Fibroblast of skin of back (primary cell): ENCODE data around the gene CCT7. TPM values are rescaled to one million over a fixed set of nuclear protein-coding genes. Genes with fewer than 3 reads are reported as not detected.
"Not testable (repeated sequence)": the region's sequence is repeated elsewhere in the genome, so short reads cannot be mapped to it uniquely, and the experiment has no call there.

Experiments used
- DNase-seq: peaks from one replicate; pipeline ENCODE4 v3.0.0-alpha.2; 2013
- polyA plus RNA-seq, 2 experiments: library from polyadenylated mRNA; unstranded; fragments of 120-200 nt; gene quantifications; one replicate each; pipeline ENCODE4 v1.2.1, GENCODE V29; 2013; ENCODE audit not compliant: insufficient read length in 2 of 2

The CCT7 gene
- 305 TPM for polyA plus RNA-seq (2013, experiment 1 of 2; ENCODE audit: insufficient read length)
- polyA plus RNA-seq (2013, experiment 2 of 2; ENCODE audit: insufficient read length), result 205 TPM

DNA sequence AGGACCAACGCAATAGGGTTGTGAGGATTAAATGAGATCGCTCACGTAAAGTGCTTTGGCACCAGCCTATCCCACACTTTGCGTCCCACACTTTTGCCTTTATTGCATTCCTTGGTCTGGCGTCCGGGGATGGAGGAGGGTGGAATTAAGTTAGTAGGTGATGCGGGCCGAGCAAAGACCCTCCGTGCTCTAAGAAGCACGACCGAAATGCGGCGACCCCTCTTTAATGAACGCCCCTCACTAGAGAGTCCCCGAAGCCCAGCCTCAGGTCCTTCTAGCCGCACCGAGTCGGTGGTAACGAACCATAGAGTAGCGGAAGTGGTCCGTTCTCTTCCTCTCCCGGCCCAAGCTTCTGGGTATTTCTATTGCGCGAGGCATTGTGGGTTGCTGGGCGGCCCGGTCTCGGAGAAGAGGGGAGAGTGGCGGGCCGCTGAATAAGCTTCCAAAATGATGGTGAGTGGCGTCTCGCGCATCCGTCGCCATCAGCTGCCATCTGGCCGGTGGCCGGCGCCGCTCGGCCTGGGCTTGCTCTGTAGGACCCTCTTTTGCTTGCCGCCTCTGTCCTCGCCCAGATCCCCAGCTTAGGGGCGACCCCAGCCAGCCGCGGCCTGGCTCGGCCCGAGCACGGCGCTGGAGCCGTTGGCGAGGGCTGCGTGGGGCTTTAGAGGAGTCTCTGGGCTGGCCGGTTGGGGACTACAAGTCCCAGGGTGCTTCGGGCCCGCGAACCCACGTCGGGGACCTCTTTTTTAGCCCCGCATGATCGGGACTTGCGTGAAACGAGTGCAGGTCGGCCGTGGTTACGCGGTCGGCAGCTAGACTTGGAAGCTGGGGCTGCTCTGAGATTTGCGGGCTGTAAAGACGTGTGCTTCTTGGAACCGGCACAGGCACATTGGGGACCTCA lies at the start of gene CCT7:
CCT7 (plus strand) TSS at position 377 of the 901 bp plus-strand sequence; CDS start at position 448, 71 bp downstream.
- DNase-seq, result peak; percentile 93

DNA sequence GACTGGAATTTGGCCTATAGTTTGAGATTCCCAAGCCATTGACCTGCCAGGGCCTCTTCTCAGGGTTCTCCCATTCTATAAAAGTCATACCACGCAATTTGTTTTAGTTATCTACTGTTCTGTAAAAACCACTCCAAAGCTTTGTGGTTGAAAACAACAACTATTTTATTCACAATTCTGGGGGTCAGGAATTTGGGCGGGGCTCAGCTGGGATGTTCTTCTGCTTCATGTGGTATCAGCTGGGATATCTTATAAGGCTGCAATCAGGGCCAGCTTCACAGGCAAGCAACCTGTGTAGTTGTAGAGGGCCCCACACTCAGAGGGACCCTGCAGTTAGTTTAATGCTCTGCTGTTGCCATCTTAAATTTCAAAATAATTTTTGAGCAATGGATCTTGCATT lies 48.1 kb upstream of the CCT7 start:
- no peak for DNase-seq

DNA sequence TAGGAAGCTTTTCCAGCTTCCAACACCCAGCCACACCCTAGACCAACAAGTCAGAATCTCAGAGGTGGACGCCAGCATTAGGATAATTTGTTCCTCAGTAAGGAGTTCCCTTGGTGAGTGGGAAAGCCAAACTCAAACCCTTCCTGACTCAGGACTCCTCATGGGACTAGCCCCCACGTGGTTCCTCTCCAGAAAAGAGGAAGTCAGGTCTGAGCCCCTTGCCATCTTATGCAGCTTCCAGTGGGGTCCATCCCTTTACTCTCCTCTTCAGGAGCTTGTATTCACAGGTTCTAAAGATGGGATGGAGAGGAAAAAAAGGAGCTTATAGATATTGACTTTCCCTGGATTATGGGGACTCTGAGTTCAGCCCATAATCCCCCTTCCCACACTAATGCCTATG lies 46.6 kb upstream of the CCT7 start:
- DNase-seq, result no peak

DNA sequence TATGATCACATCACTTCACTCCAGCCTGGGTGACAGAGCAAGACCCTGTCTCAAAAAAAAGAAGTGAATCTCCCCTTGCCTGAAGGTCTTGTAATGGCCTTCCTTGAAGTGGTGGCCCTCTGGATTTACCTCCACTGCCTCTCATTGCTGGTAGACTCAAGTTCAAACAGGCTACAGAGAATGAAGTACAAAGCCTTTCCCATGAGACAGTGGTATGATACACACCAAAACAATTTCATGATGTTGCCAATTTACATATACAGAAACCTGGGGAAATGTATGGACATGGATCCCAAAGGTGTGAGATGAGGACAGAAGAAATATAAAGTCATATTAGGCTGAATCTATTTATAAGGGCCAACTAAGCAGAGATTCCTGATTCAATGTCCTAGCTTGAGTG lies 36.5 kb upstream of the CCT7 start:
- no peak for DNase-seq

DNA sequence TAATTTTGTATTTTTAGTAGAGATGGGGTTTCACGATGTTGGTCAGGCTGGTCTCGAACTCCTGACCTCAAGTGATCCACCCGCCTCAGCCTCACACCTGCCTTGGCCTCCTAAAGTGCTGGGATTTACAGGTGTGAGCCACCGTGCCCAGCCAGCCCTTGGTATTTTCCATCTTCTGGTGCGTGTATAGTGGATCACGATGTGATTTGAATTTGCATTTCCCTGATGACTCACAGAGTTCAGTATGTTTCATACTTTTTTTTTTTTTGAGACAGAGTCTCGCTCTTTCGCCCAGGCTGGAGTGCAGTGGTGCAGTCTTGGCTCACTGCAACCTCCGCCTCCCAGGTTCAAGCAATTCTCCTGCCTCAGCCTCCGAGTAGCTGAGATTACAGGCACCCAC lies 33.8 kb upstream of the CCT7 start:
- not testable (repeated sequence) for DNase-seq

DNA sequence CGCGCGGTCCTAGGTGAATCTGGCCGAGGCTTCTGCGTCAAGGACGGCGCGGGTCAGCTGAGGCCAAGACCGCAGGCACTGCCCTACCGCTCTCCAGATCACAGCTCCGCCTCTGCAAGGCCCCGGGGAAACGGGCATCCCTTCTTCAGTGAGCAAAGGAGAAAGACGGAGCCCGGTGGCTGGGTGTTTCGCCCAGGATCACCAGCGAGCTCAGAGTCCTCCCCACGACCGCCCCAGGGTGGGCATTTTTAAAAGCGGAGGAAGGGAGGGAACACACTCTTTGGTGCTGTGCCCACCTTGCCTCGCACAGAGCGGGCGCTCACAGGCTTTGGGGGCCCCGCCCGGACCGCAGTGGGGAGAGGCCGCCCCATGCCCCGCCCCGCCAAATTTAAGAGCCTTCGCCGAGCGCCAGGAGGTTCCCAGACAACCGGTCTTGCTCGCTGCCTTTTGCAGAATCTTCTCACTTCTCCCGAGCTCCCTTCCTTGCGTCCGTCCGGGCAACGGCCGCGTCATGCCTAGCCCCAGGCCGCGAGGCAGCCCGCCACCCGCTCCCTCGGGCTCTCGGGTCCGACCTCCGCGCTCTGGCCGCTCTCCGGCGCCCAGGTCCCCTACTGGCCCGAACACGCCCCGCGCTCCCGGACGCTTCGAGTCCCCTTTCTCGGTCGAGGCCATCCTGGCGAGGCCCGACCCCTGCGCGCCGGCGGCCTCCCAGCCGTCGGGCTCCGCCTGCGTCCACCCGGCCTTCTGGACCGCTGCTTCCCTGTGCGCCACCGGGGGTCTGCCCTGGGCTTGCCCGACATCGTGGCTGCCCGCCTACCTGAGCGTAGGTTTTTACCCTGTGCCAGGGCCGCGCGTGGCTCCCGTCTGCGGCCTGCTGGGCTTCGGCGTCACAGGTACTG lies 31.7 kb upstream of the CCT7 start, which contains the start of gene NOTO:
NOTO (plus strand) TSS at position 419 of the 899 bp plus-strand sequence; CDS start at position 512, 93 bp downstream.
- DNase-seq, result no peak

DNA sequence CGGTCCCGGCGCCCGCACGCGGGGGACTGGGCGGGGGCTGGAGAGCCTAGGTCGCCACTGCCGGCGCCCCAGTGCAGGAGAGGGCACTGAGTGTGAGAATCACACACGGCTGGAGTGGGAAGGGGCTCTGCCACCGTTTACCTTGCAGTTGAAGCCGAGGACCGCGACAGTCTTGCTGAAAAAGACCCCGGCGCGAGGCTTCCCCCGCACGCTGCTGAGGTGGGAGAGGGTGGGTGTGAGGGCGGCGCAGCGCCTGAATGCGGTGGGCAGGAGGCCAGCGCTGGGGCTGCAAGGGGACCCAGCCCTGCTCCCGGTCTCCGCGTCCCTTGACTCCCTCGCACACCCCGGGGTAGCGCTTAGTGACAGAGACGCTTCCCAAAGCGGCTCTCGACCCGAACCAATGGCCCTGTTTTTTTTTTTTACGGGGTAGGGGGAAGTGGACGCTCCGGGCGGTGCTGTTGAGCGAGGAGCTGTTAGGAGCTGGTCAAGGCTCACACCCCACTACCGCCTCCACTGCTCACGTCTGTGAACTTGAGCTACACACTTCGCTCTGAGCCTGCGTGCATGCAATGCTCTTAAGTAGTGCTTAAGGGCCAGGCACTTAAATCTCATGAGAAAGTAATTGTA lies 30.9 kb upstream of the CCT7 start:
- no peak for DNase-seq

DNA sequence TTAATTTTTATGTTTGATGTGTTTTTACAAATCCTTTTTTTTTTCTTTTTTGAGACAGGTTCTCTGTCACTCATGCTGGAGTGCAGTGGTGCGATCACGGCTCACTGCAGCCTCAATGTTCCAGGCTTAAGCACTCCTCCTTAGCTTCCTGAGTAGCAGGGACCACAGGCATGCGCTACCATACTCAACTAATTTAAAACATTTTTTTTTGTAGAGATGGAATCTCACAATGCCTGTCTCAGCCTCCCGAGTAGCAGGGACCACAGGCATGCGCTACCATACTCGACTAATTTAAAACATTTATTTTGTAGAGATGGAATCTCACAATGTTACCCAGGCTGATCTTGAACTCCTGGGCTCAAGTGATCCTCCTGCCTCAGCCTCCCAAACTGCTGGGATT lies 28.5 kb upstream of the CCT7 start:
- DNase-seq, result peak; percentile 67

DNA sequence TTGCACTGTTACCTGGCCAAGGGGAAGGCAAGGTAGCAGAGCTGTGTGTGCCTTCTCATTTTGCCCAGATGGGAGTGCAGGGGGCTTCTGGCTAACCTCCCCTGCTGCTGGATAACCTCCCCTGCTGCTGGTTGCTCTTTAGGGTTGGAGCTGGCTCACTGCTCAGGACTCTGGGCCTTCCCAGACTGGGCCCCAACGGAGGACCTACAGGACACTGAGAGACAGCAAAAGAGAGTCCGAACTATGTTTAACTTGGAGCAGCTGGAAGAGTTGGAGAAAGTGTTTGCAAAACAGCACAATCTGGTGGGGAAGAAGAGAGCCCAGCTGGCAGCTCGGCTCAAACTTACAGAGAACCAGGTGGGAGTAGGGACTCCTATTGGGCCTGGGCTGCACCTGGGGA lies 25.9 kb upstream of the CCT7 start:
- DNase-seq, result no peak

DNA sequence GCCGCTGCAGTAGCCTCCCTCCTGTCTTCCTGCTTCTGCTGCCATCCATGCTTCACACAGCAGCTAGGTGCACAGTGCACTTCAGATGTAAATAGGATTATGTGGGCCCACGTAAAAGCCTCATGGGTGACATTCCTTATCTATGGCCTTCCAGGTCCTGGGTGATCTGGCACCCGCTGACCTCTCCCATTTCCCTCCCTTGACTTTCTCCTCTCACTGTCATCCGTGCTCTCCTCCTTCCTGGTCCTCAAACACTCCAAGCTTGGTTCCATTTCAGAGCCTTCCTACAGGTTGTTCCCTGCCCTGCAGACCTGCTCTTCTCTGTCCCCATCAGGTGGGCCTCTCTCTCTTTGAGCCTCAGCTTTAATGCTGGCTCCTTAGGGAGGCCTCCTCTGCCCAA lies 24.1 kb upstream of the CCT7 start:
- no peak for DNase-seq

DNA sequence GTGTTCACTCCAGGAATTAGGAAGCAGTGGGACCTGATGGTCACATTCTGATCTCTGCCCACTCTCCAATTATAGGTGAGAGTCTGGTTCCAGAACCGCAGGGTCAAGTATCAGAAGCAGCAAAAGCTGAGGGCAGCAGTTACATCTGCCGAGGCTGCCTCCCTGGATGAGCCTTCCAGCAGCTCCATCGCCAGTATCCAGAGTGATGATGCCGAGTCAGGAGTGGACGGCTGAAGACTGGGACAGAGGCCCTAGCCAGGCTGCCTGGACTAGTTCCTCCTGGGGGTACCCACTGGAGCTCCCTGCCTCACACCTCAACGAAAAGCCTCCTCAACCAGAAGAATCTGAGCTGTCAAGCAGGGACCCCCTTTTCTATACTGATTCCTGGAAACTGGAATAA lies 23.4 kb upstream of the CCT7 start:
- DNase-seq, result no peak

DNA sequence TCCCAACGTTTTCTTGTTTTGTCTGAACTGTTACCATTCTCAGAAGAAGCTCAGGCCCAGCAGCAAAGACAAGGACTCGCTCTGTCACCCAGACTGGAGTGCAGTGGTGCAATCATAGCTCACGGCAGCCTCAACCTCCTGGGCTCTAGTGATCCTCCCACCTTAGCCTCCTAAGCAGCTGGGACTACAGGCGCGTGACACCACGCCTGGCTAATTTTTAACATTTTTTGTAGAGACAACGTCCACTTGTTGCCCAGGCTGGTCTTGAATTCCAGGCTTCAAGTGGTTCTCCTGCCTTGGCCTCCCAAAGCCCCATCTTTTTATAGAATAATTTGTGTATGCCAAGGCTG lies 22.0 kb upstream of the CCT7 start:
- no peak for DNase-seq

DNA sequence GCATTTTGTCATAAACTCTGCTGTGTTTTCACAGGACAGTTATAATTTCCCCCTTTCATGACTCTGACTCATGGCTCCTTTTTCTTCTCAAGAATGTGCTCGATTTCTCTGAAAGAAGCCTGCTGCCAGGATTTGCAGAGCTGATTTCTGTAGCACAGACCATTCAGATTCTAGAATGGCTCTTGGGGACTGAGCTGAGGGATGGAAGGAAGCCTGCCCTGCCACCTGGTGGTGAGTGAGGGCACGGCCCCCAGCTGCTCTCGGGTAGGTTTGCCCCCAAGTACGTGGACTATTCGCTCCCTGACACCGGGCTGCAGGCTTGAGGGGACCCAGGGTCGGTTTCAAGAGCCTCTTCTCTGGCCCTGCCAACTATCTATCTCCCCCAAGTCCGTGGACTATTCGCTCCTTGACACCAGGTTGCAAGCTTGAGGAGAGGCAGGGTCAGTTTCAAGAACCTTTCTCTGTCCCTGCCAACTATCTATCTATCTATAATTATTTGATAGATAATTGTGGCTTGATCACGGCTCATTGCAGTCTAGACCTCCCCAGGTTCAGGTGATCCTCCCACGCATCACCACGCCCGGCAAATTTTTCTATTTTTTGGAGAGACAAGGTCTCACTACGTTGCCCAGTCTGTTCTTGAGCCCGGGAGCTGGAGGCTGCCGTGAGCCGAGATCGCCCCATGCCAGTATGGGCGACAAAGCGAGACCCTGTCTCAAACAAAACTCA lies 21.5 kb upstream of the CCT7 start:
- peak; percentile 81 for DNase-seq

DNA sequence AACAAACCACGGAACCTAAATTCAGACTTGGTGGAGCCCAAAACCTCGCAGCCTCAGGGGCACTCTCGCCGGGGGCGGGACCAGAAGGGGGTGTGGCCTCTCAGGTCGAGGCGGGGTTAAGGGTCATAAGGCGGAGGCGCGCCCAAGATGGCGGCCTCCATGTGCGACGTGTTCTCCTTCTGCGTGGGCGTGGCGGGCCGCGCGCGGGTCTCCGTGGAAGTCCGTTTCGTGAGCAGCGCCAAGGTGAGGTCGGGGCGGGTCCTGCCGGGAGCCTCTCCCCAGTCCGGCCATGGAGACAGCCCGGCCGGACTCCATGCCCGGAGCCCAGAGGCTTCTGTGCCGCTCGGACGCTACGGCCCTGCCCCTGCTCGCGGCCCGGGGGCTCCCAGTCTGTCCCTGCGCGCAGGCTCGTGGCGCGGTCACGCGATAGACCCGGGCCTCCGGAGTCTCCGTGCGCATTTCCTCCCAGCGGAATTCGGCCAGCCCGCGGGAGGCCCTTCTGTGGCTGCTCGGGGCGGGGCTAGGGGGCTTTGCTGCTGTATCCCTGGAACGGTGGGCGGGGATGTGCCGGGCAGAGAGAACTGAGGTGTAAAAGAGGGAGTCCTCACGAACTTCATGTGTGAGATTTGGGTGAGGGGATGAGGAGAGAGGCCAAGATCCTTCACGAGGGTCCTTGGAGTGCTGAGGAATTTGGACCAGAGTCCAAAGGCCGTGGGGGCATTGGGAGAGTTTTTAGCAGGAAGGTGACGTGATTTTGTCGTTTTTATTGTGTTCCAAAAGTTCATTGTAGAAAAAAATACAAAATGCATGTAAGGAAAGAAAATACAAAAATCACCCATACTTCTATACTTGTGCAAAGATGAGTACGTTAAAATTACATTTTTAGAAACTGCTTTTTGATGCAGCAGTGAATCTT lies 19.7 kb upstream of the CCT7 start, which contains the start of gene SMYD5:
SMYD5 (plus strand) TSS at position 126 of the 916 bp plus-strand sequence; CDS start at position 148, 22 bp downstream.
- peak; percentile 75 for DNase-seq

DNA sequence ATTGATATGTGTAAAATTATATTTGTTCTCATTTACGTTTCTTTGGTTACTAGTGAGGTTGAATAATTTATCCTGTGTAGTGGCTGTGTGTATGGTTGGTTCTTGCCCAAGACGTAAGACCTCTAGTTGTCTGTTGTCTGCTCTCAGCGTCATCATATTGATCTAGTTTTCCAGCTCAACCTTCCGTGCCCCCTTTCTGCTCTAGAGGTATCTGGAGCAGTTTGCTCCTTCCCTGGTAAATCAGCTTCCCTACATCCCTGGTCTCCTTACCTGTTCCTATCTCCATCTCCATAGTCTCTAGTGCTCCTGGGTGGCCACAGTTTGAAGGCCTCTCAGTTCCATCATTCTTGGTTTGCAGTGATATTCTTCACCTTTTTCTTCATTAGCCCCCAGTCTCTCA lies 18.9 kb upstream of the CCT7 start:
- DNase-seq, result no peak

DNA sequence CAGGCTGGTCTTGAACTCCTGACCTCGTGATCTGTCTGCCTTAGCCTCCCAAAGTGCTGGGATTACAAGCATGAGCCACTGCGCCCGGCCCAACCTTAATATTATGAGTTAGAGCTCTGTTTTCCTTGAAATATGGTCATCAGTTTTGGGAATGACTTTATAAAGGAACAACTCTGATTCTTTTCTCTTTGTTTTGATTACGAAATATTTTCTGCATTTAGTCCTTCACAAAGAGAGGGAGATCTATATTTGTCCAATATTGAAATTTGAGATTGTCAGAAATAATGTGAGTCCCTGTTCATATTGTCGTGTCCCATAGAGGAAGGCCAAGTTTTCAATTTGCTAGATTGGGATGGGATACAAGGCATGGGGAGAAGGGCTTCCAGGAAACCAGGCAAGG lies 16.9 kb upstream of the CCT7 start:
- DNase-seq, result no peak

DNA sequence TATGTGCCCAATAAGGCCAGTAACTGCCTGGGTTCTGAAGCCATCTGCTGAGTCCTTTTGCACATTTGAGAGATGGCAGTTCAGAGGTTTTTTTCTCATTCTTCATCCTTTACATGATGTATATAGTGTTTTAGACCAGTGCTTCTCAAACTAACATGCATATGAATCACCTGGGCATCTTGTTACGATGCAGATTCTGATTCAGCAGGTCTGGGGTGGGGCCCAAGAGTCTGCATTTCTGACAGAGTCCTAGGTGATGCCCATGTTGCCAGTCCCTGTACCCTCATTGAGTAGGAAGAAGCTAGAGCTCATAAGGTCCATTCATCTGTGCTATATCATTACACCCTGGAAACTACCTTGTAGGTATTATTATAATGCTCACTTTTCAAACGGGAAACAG lies 16.3 kb upstream of the CCT7 start:
- no peak for DNase-seq

DNA sequence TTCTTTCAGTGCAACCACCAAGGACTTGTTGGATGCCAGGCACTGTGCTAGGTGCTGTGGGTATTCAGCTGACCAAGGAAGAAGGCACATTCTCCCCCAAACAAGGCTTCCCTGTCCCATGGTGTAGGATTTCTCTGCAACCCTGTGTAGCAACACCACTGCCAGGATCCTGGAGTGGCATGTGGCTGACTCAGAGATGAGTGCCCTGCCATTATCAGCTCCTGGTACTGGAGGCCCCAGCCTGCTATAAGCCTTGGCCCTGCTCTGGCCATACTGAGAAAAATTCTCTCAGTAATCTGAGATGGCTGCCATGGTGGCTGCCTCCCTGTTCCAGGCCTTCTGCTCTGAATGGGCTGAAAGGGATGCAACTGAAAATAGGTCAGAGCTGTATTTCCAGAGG lies 15.8 kb upstream of the CCT7 start:
- DNase-seq, result peak; percentile 25

DNA sequence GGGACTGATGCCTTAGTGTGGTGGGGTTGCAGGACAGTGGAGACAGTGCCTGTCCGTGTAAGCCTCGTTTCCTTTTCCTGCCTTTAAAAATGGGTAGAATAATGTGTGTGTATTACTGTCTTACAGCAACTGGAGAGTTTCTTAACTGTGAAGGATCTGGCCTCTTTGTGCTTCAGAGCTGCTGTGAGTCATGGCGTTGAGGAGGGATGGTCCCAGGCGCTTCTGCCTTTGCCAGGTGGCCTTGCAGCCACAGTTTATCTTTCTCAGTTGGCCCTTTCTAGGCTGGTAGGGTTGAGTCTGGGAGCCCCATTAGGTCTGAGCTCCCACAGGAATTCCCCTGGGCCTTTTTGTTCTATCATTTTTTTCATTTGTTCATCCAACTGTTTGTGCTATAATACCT lies 10.3 kb upstream of the CCT7 start:
- DNase-seq, result no peak

DNA sequence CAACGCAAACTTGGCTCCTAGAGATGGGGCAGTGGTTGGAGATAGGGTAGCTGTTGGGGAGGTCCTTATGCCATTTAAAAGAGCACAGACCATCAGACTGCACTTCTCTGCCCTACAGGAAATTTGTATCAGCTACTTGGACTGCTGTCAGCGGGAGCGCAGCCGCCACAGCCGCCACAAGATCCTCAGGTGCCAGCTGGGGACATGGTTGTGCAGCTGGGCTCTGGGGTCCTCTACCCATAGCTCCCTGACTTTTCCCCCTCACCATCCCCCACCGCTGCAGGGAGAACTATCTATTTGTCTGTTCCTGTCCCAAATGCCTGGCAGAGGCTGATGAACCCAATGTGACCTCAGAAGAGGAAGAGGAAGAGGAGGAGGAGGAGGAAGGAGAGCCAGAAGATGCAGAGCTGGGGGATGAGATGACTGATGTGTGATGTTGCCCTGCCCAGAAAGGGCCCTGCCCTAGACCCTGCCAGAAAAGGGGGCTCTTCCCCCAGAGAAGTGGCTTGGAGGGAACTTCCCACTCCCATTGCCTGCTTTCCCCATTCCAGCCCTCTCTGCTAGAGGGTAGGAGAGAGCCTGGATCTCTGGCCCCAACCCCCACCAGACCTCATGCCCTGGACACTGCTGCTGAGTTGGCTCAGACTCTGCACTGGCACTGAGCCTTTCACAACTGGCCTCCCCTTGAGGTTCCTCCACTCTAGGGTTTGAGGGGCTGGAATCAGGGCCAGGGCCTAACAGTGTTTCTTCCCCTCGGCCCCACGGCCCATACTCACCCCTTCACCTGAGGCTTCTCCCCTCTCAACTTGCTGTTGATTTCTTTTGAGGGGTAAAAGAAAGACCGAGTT lies 8.4 kb upstream of the CCT7 start:
- no peak for DNase-seq
